ENCODE results near the gene HM13.

DNA sequence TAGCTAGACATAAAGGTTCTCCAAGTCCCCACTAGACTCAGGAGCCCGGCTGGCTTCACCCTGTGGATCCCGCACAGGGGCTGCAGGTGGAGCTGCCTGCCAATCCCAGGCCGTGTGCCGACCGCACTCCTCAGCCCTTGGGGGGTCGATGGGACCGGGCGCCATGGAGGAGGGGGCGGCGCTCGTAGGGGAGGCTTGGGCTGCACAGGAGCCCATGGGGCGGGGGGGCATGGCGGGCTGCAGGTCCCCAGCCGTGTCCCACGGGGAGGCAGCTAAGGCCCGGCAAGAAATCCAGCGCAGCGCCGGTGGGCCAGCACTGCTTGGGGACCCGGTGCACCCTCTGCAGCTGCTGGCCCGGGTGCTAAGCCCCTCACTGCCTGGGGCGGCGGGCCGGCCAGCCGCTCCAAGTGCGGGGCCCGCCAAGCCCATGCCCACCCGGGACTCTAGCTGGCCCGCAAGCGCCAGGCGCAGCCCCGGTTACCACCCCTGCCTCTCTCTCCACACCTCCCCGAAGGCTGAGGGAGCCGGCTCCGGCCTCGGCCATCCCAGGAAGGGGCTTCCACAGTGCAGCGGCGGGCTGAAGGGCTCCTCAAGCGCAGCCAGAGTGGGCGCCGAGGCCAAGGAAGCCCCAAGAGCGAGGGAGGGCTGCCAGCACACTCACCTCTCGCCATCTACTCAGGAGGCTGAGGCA lies 64.4 kb downstream of the HM13 start:
- TF ChIP-seq NFYB (CRISPR knock-in tag; conservative IDR thresholded peaks at IDR 0.05; ENCODE audit: low read depth) (no peak), FOXJ3 (CRISPR knock-in tag; IDR thresholded peaks at IDR 0.05; ENCODE audit: borderline replicate concordance) (no peak), IRF2 (CRISPR knock-in tag; IDR thresholded peaks at IDR 0.05; ENCODE audit: borderline replicate concordance, low read depth) (no peak), JUN (CRISPR knock-in tag; IDR thresholded peaks at IDR 0.05) (no peak), ELF4 (CRISPR knock-in tag; IDR thresholded peaks at IDR 0.05; ENCODE audit: low read depth) (no peak)
- TF ChIP-seq, protein P1, sequence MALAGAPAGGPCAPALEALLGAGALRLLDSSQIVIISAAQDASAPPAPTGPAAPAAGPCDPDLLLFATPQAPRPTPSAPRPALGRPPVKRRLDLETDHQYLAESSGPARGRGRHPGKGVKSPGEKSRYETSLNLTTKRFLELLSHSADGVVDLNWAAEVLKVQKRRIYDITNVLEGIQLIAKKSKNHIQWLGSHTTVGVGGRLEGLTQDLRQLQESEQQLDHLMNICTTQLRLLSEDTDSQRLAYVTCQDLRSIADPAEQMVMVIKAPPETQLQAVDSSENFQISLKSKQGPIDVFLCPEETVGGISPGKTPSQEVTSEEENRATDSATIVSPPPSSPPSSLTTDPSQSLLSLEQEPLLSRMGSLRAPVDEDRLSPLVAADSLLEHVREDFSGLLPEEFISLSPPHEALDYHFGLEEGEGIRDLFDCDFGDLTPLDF (CRISPR knock-in tag; IDR thresholded peaks at IDR 0.05), result no peak
- TF ChIP-seq, protein P2, sequence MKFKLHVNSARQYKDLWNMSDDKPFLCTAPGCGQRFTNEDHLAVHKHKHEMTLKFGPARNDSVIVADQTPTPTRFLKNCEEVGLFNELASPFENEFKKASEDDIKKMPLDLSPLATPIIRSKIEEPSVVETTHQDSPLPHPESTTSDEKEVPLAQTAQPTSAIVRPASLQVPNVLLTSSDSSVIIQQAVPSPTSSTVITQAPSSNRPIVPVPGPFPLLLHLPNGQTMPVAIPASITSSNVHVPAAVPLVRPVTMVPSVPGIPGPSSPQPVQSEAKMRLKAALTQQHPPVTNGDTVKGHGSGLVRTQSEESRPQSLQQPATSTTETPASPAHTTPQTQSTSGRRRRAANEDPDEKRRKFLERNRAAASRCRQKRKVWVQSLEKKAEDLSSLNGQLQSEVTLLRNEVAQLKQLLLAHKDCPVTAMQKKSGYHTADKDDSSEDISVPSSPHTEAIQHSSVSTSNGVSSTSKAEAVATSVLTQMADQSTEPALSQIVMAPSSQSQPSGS (CRISPR knock-in tag; IDR thresholded peaks at IDR 0.05; ENCODE audit: borderline replicate concordance, low read depth), result no peak
- TF ChIP-seq, protein P3, sequence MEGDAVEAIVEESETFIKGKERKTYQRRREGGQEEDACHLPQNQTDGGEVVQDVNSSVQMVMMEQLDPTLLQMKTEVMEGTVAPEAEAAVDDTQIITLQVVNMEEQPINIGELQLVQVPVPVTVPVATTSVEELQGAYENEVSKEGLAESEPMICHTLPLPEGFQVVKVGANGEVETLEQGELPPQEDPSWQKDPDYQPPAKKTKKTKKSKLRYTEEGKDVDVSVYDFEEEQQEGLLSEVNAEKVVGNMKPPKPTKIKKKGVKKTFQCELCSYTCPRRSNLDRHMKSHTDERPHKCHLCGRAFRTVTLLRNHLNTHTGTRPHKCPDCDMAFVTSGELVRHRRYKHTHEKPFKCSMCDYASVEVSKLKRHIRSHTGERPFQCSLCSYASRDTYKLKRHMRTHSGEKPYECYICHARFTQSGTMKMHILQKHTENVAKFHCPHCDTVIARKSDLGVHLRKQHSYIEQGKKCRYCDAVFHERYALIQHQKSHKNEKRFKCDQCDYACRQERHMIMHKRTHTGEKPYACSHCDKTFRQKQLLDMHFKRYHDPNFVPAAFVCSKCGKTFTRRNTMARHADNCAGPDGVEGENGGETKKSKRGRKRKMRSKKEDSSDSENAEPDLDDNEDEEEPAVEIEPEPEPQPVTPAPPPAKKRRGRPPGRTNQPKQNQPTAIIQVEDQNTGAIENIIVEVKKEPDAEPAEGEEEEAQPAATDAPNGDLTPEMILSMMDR (IDR thresholded peaks at IDR 0.05), result no peak
- TF ChIP-seq, protein P4, sequence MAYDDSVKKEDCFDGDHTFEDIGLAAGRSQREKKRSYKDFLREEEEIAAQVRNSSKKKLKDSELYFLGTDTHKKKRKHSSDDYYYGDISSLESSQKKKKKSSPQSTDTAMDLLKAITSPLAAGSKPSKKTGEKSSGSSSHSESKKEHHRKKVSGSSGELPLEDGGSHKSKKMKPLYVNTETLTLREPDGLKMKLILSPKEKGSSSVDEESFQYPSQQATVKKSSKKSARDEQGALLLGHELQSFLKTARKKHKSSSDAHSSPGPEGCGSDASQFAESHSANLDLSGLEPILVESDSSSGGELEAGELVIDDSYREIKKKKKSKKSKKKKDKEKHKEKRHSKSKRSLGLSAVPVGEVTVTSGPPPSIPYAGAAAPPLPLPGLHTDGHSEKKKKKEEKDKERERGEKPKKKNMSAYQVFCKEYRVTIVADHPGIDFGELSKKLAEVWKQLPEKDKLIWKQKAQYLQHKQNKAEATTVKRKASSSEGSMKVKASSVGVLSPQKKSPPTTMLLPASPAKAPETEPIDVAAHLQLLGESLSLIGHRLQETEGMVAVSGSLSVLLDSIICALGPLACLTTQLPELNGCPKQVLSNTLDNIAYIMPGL (CRISPR knock-in tag; IDR thresholded peaks at IDR 0.05), result no peak

All from WTC11 (cell line).